H1 (cell line): ENCODE measurements around the gene GFOD1. TPM values are rescaled to one million over a fixed set of nuclear protein-coding genes. Genes with fewer than 3 reads are reported as not detected.

ENCODE experiments used
- CTCF ChIA-PET: fragments of 300-600 bp; sonication (Branson Sonifier 250); formaldehyde crosslinking; loops from one replicate; lab custom pipeline; 2021; ENCODE audit not compliant: partially characterized antibody; lab: Charles Lee
- POLR2A ChIA-PET: fragments of 300-600 bp; sonication (Branson Sonifier 250); formaldehyde crosslinking; loops from one replicate; lab custom pipeline; 2021; ENCODE audit warnings: inconsistent platforms; ENCODE audit not compliant: partially characterized antibody; lab: Charles Lee
- DNase-seq, 2 experiments: peaks; one replicate each; pipeline versions ENCODE4 v3.0.0 to v3.0.0-alpha.2; 2010 to 2022; ENCODE audit warnings: low spot score in 2 of 2, low read depth in 1 of 2, mixed read lengths in 1 of 2
- FAIRE-seq: peaks from 2 replicates; lab custom pipeline; 2011; peaks lifted over from hg19 to GRCh38; lab: Jason Lieb, UNC
- H2AFZ ChIP-seq: 2 replicates; pipeline ENCODE4 v1.8.1; 2012; ENCODE audit warnings: low read length, inconsistent platforms
- H2AK5ac ChIP-seq: 2 replicates; pipeline ENCODE4 v1.6.1; 2013; ENCODE audit warnings: low read depth, low read length
- H2BK120ac ChIP-seq: replicated peaks from 2 replicates; pipeline ENCODE3; 2013; ENCODE audit warnings: low read depth, low read length, inconsistent platforms
- H2BK12ac ChIP-seq: 2 replicates; pipeline ENCODE4 v1.6.1; 2013; ENCODE audit warnings: low read depth, low read length
- H2BK15ac ChIP-seq: 2 replicates; pipeline ENCODE4 v1.6.1; 2013; ENCODE audit warnings: low read length
- H2BK20ac ChIP-seq: 2 replicates; pipeline ENCODE4 v1.6.1; 2013; ENCODE audit warnings: low read length
- H2BK5ac ChIP-seq: 2 replicates; pipeline ENCODE4 v1.6.1; 2013; ENCODE audit warnings: low read depth, low read length
- H3K14ac ChIP-seq: 2 replicates; pipeline ENCODE4 v1.6.1; 2013; ENCODE audit warnings: inconsistent platforms; ENCODE audit not compliant: insufficient read length
- H3K18ac ChIP-seq: 2 replicates; pipeline ENCODE4 v1.6.1; 2013; ENCODE audit warnings: low read length; ENCODE audit errors: extremely low read depth
- H3K23ac ChIP-seq: 2 replicates; pipeline ENCODE4 v1.6.1; 2013; ENCODE audit warnings: inconsistent platforms; ENCODE audit not compliant: insufficient read length
- H3K23me2 ChIP-seq: 2 replicates; pipeline ENCODE4 v1.6.1; 2013; ENCODE audit warnings: low read depth, low read length
- H3K27ac ChIP-seq: 2 replicates; pipeline ENCODE4 v1.6.1; 2011; ENCODE audit warnings: low read depth, low read length, inconsistent platforms
- H3K27me3 ChIP-seq, 4 experiments: replicated peaks in 1 of 4; 1 replicate in 1 of 4; 2 replicates in 3 of 4; pipeline versions ENCODE4 v1.6.1 to v1.8.1; 2011 to 2013; ENCODE audit warnings: low read length in 3 of 4, mild to moderate bottlenecking in 3 of 4, inconsistent platforms in 2 of 4, mixed read lengths in 2 of 4, moderate library complexity in 1 of 4; ENCODE audit not compliant: control insufficient read depth in 3 of 4, insufficient read depth in 3 of 4; ENCODE audit errors: extremely low read depth in 1 of 4
- H3K36me3 ChIP-seq, 4 experiments: 2 replicates each; pipeline versions ENCODE4 v1.6.1 to v1.8.1; 2011 to 2013; ENCODE audit warnings: mild to moderate bottlenecking in 4 of 4, low read length in 3 of 4, moderate library complexity in 2 of 4, control low read depth in 1 of 4, inconsistent platforms in 1 of 4; ENCODE audit not compliant: insufficient read depth in 4 of 4, control insufficient read depth in 2 of 4
- H3K4ac ChIP-seq: replicated peaks from 2 replicates; pipeline ENCODE3; 2013; ENCODE audit warnings: low read length, low read depth, mixed read lengths, inconsistent platforms; ENCODE audit not compliant: insufficient read length
- H3K4me1 ChIP-seq, 4 experiments: replicated peaks in 1 of 4; 1 replicate in 1 of 4; 2 replicates in 3 of 4; pipeline versions ENCODE4 v1.6.1 to v1.8.1; 2011 to 2013; ENCODE audit warnings: low read length in 3 of 4, inconsistent platforms in 2 of 4, mixed read lengths in 1 of 4; ENCODE audit not compliant: insufficient read depth in 4 of 4, control insufficient read depth in 3 of 4
- H3K4me2 ChIP-seq, 2 experiments: 2 replicates each; pipeline versions ENCODE4 v1.6.1 to v1.8.1; 2011 to 2013; ENCODE audit warnings: low read depth in 2 of 2, low read length in 2 of 2, control low read depth in 1 of 2, inconsistent platforms in 1 of 2, mild to moderate bottlenecking in 1 of 2; ENCODE audit not compliant: insufficient read depth in 1 of 2
- H3K4me3 ChIP-seq, 4 experiments: fragments of 200-600, 300-600 bp in 1 of 4; sonication (generic), shearing (Covaris generic), sonication (Bioruptor Twin) in 1 of 4; 2 replicates each; pipeline versions ENCODE4 v1.5.1 to v1.8.1; 2011 to 2016; ENCODE audit warnings: low read length in 4 of 4, low read depth in 3 of 4, control low read depth in 2 of 4, inconsistent platforms in 2 of 4, mild to moderate bottlenecking in 2 of 4, mixed read lengths in 1 of 4, moderate library complexity in 1 of 4; ENCODE audit not compliant: insufficient read depth in 2 of 4; ENCODE audit errors: extremely low read depth in 1 of 4
- H3K56ac ChIP-seq: replicated peaks from 2 replicates; pipeline ENCODE3; 2013; ENCODE audit warnings: low read depth, mild to moderate bottlenecking, mixed read lengths, low read length, inconsistent platforms; ENCODE audit not compliant: insufficient read length
- H3K79me1 ChIP-seq: 2 replicates; pipeline ENCODE4 v1.6.1; 2013; ENCODE audit warnings: low read depth, low read length, control low read depth
- H3K79me2 ChIP-seq, 2 experiments: 2 replicates each; pipeline versions ENCODE4 v1.6.1 to v1.8.1; 2012 to 2013; ENCODE audit warnings: low read length in 2 of 2, mild to moderate bottlenecking in 2 of 2, inconsistent platforms in 1 of 2; ENCODE audit not compliant: insufficient read depth in 2 of 2, control insufficient read depth in 1 of 2
- H3K9ac ChIP-seq, 4 experiments: replicated peaks in 1 of 4; 1 replicate in 1 of 4; 2 replicates in 3 of 4; pipeline versions ENCODE4 v1.6.1 to v1.8.1; 2011 to 2013; ENCODE audit warnings: low read depth in 3 of 4, low read length in 3 of 4, control low read depth in 2 of 4, mild to moderate bottlenecking in 2 of 4, moderate library complexity in 2 of 4, inconsistent platforms in 1 of 4; ENCODE audit errors: extremely low read depth in 1 of 4
- H3K9me3 ChIP-seq, 2 experiments: 2 replicates each; pipeline versions ENCODE4 v1.6.1 to v1.8.1; 2012 to 2013; ENCODE audit warnings: mild to moderate bottlenecking in 2 of 2, moderate library complexity in 2 of 2, control low read depth in 1 of 2, inconsistent platforms in 1 of 2, low read depth in 1 of 2, low read length in 1 of 2, mixed read lengths in 1 of 2; ENCODE audit not compliant: insufficient read depth in 2 of 2
- H4K20me1 ChIP-seq, 2 experiments: replicated peaks in 1 of 2; 2 replicates each; pipeline versions ENCODE3 to v1.8.1; 2011 to 2013; ENCODE audit warnings: inconsistent platforms in 2 of 2, low read length in 2 of 2, mild to moderate bottlenecking in 1 of 2; ENCODE audit not compliant: insufficient read depth in 2 of 2, control insufficient read depth in 1 of 2
- H4K5ac ChIP-seq: 2 replicates; pipeline ENCODE4 v1.6.1; 2013; ENCODE audit warnings: low read length, low read depth, mixed read lengths, inconsistent platforms; ENCODE audit not compliant: insufficient read length
- H4K8ac ChIP-seq: 2 replicates; pipeline ENCODE4 v1.8.0; 2013; ENCODE audit warnings: mild to moderate bottlenecking, moderate library complexity, low read length, inconsistent platforms; ENCODE audit not compliant: insufficient read depth; ENCODE audit errors: extremely low read depth
- H4K91ac ChIP-seq: replicated peaks from 2 replicates; pipeline ENCODE3; 2013; ENCODE audit warnings: low read length, mixed read lengths, inconsistent platforms; ENCODE audit not compliant: insufficient read length
- BCL11A ChIP-seq, 2 experiments: IDR thresholded peaks; one replicate each; pipeline ENCODE4 v1.6.1; 2011; ENCODE audit warnings: low read depth in 2 of 2, low read length in 2 of 2, mild to moderate bottlenecking in 2 of 2
- KDM1A ChIP-seq: fragments of 200-600, 300-600 bp; sonication (generic); IDR thresholded peaks from 2 replicates; pipeline ENCODE4 v1.7.1; 2016; ENCODE audit warnings: mild to moderate bottlenecking, low read length, borderline replicate concordance
- KDM4A ChIP-seq: IDR thresholded peaks from one replicate; pipeline ENCODE4 v1.7.1; 2012; ENCODE audit warnings: low read depth, mild to moderate bottlenecking, moderate library complexity, low read length, inconsistent platforms; ENCODE audit not compliant: severe bottlenecking
- RAD21 ChIP-seq, 2 experiments: IDR thresholded peaks in 1 of 2; conservative IDR thresholded peaks in 1 of 2; 2 replicates each; pipeline ENCODE4 v1.6.1; 2011; ENCODE audit warnings: low read depth in 2 of 2, low read length in 2 of 2, improper control_type of control experiment in 1 of 2, inconsistent platforms in 1 of 2, mild to moderate bottlenecking in 1 of 2, moderate library complexity in 1 of 2
- RBBP5 ChIP-seq: IDR thresholded peaks from 2 replicates; pipeline ENCODE4 v1.7.1; 2012; ENCODE audit warnings: low read depth, mild to moderate bottlenecking, inconsistent platforms, low read length, moderate library complexity, borderline replicate concordance
- TAF7 ChIP-seq: optimal IDR thresholded peaks from 2 replicates; pipeline ENCODE3; 2011; ENCODE audit warnings: low read depth, mild to moderate bottlenecking, inconsistent platforms, low read length, moderate library complexity, borderline replicate concordance
- WGBS, 2 experiments: shearing (Covaris generic) in 1 of 2; methylation state at CpG; one replicate each; pipeline versions ENCODE4 v1.1.6 to v1.1.7; 2013 to 2015; ENCODE audit warnings: low lambda C conversion rate in 2 of 2, mixed read lengths in 2 of 2, inconsistent platforms in 1 of 2, low coverage in 1 of 2, missing lambda C conversion rate in 1 of 2; ENCODE audit not compliant: insufficient replicate concordance in 2 of 2, insufficient coverage in 1 of 2, insufficient read length in 1 of 2; ENCODE audit errors: extremely low coverage in 1 of 2, missing lambda C conversion rate in 1 of 2; 5-methylcytosine and 5-hydroxymethylcytosine counted together
- polyA plus RNA-seq, 7 experiments: library from polyadenylated mRNA; depleted of rRNA in 3 of 7; stranded (reverse) in 5 of 7; unstranded in 2 of 7; fragments of >200 nt in 5 of 7; fragments of 200-250 nt in 2 of 7; gene quantifications; 1 replicate in 5 of 7; 2 replicates in 1 of 7; 4 replicates in 1 of 7; pipeline versions ENCODE4 v1.2.1 to v1.2.3, GENCODE V29; 2011 to 2013; ENCODE audit warnings: missing spikeins in 2 of 7, mixed read lengths in 2 of 7
- total RNA-seq: library from RNA; stranded (reverse); fragmentation: NEBNext Ultra II Directional; extraction: Animal tissue kit (Norgen Biotek cat#: 25700); gene quantifications from 2 replicates; pipeline ENCODE4 v1.2.1, GENCODE V29; 2021

GFOD1 gene
- total and polyA plus RNA-seq, 2 of the 8 experiments (the other 6 are each of a cell fraction or from before 2014, with no cell fraction given) = 2.5 to 8.8 TPM

DNA sequence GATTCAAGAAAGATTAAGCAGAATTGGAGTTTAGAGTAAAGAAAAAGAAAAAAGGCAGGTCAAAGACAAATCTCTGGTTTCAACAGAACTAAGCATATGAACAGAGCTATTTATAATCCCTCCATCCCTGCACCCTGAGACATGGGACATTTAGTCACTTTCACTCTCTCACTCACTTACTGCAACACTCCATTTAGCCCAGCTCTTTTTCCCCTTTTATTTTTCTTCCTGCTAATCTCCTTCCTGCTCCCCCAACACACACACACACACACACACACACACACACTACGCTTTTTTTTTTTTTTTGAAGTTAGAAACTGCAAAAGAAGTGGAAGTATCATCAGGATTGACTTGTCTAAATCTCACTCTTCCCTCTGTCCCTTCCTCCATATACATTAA lies 113.9 kb downstream of the GFOD1 start:
- H4K8ac ChIP-seq = no peak overlapping the region
- H3K14ac ChIP-seq = no peak overlapping the region
- H3K4me2 ChIP-seq = no peak overlapping the region
- no peaks in the 10 kb centered on the region for H4K20me1 ChIP-seq
- no peak overlapping the region for H2BK15ac ChIP-seq
- POLR2A ChIA-PET = interaction anchor here (1.7 kb wide), 1 partner anchor 7 kb away, joined by 3 read pairs; no protein-coding TSS in a partner anchor
- no peak overlapping the region for H4K91ac ChIP-seq
- no peak overlapping the region for H2BK12ac ChIP-seq
- H3K79me2 ChIP-seq = no peaks in the 10 kb centered on the region
- no peak overlapping the region for H2BK120ac ChIP-seq
- H4K5ac ChIP-seq = no peak overlapping the region
- H2BK5ac ChIP-seq = no peak overlapping the region
- H3K27me3 ChIP-seq = no peaks in the 10 kb centered on the region
- no peak overlapping the region for H3K27ac ChIP-seq
- no peak overlapping the region for H2AK5ac ChIP-seq
- WGBS, 2 experiments = no CpG with 5 or more reads among the region's 1 CpG
- no peaks in the 10 kb centered on the region for H3K79me1 ChIP-seq
- H3K56ac ChIP-seq = no peak overlapping the region
- H3K23ac ChIP-seq = no peak overlapping the region
- H3K36me3 ChIP-seq = no peaks in the 10 kb centered on the region
- H3K4me1 ChIP-seq = peaks cover 0 to 3% (median 0%) of the 10 kb centered on the region in 4 experiments; a peak in 1 of 7 replicates
- no peak overlapping the region for H3K4ac ChIP-seq
- H3K9me3 ChIP-seq = no peaks in the 10 kb centered on the region
- no peak overlapping the region for H3K4me3 ChIP-seq
- H3K9ac ChIP-seq = no peak overlapping the region
- DNase-seq (no peak), FAIRE-seq (no peak)
- H3K18ac ChIP-seq = no peak overlapping the region
- H2AFZ ChIP-seq = no peak overlapping the region
- CTCF ChIA-PET = interaction anchor here (0.6 to 1.5 kb wide), 2 partner anchors 11 to 229 kb away, joined by 3 read pairs; no protein-coding TSS in a partner anchor
- H2BK20ac ChIP-seq = no peak overlapping the region
- H3K23me2 ChIP-seq = no peaks in the 10 kb centered on the region; the same call in 1 of the 2 replicates
- no peak for TF ChIP-seq RAD21 (IDR thresholded peaks at IDR 0.05 in 1 of 2, conservative IDR thresholded peaks at IDR 0.05 in 1 of 2; ENCODE audit: low read depth in 2 of 2, low read length in 2 of 2)
- no peak for TF ChIP-seq BCL11A (IDR thresholded peaks at IDR 0.05; ENCODE audit: low read depth in 2 of 2, low read length in 2 of 2)
- no peak for TF ChIP-seq KDM4A
- no peak for TF ChIP-seq KDM1A
- no peak for TF ChIP-seq TAF7
- TF ChIP-seq RBBP5 = no peak
